Measurements from ENCODE around the gene ZNF484. TPM values are rescaled to one million over a fixed set of nuclear protein-coding genes. Genes with fewer than 3 reads are reported as not detected.
"Not testable (repeated sequence)": the region's sequence is repeated elsewhere in the genome, so short reads cannot be mapped to it uniquely, and the experiment has no call there.

The ZNF484 gene
- polyA plus RNA-seq, 3 donors, result 1.1 to 2.7 (median 1.8) TPM

GRCh38 chr9:92798358-92798757 is 79.5 kb downstream of the ZNF484 start:
- no peaks in the 10 kb centered on the region for H3K4me1 Mint-ChIP-seq
- no peaks in the 10 kb centered on the region for H3K36me3 Mint-ChIP-seq
- H3K27me3 Mint-ChIP-seq (ENCODE audit: low read depth in 3 of 3), result peaks cover 20 to 32% (median 22%) of the 10 kb centered on the region in 3 donors
- WGBS (ENCODE audit: insufficient coverage), result 98% methylated on average over 11 of the region's 11 CpGs
- DNase-seq, result no peak
- H3K9me3 Mint-ChIP-seq, result no peaks in the 10 kb centered on the region
- no peak overlapping the region for H3K27ac Mint-ChIP-seq
- Histone ChIP-seq H3K9me3 (replicated peaks in 1 of 2; ENCODE audit: control insufficient read depth in 1 of 2, insufficient read depth in 1 of 2, low read length in 2 of 2) (no peaks in the 10 kb centered on the region), H3K27me3 (ENCODE audit: control insufficient read depth in 2 of 2, insufficient read depth in 2 of 2, low read length in 2 of 2) (peaks cover 2 to 21% of the 10 kb centered on the region in 2 donors), H3K27ac (ENCODE audit: low read depth in 1 of 2, low read length in 2 of 2) (no peak overlapping the region), H3K9ac (ENCODE audit: insufficient read depth, low read length, poor library complexity, severe bottlenecking) (no peak overlapping the region), H3K4me1 (ENCODE audit: control insufficient read depth in 1 of 2, insufficient read depth in 2 of 2, low read length in 2 of 2) (no peaks in the 10 kb centered on the region), H3K4me3 (replicated peaks in 1 of 3; ENCODE audit: low read depth in 2 of 3, low read length in 3 of 3) (no peak overlapping the region), H4K20me1 (ENCODE audit: insufficient read depth, low read length) (no peaks in the 10 kb centered on the region), H2AFZ (ENCODE audit: insufficient read depth, low read depth, low read length, poor library complexity, severe bottlenecking) (no peak overlapping the region), H3K4me2 (replicated peaks; ENCODE audit: extremely low read depth, low read length, poor library complexity, severe bottlenecking) (no peak overlapping the region), H3K79me2 (ENCODE audit: insufficient read depth, low read length) (no peaks in the 10 kb centered on the region), H3K36me3 (replicated peaks in 1 of 2; ENCODE audit: control insufficient read depth in 1 of 2, insufficient read depth in 2 of 2, low read length in 2 of 2) (no peaks in the 10 kb centered on the region)
- TF ChIP-seq CTCF (IDR thresholded peaks at IDR 0.05), result no peak
- intact Hi-C loops (cut with micrococcal nuclease), result no loop called here
- no peak overlapping the region for H3K4me3 Mint-ChIP-seq

GRCh38 chr9:92796337-92796804 is 81.5 kb downstream of the ZNF484 start:
- H3K27ac Mint-ChIP-seq; H3K9ac ChIP-seq (ENCODE audit: insufficient read depth, low read length, poor library complexity, severe bottlenecking); DNase-seq; intact Hi-C loops (cut with micrococcal nuclease); H3K27ac ChIP-seq (ENCODE audit: low read depth in 1 of 2, low read length in 2 of 2); H4K20me1 ChIP-seq (ENCODE audit: insufficient read depth, low read length); H3K9me3 Mint-ChIP-seq; H3K36me3 ChIP-seq (replicated peaks in 1 of 2; ENCODE audit: control insufficient read depth in 1 of 2, insufficient read depth in 2 of 2, low read length in 2 of 2); H3K4me1 Mint-ChIP-seq; H3K4me3 ChIP-seq (replicated peaks in 1 of 3; ENCODE audit: low read depth in 2 of 3, low read length in 3 of 3); H3K9me3 ChIP-seq (replicated peaks in 1 of 2; ENCODE audit: control insufficient read depth in 1 of 2, insufficient read depth in 1 of 2, low read length in 2 of 2); H3K36me3 Mint-ChIP-seq; H3K4me2 ChIP-seq (replicated peaks; ENCODE audit: extremely low read depth, low read length, poor library complexity, severe bottlenecking); H3K4me1 ChIP-seq (ENCODE audit: control insufficient read depth in 1 of 2, insufficient read depth in 2 of 2, low read length in 2 of 2); H2AFZ ChIP-seq (ENCODE audit: insufficient read depth, low read depth, low read length, poor library complexity, severe bottlenecking); H3K79me2 ChIP-seq (ENCODE audit: insufficient read depth, low read length): not testable (repeated sequence)
- H3K4me3 Mint-ChIP-seq, result peak overlapping the region in 1 of 2 donors; percentile 44
- H3K27me3 ChIP-seq (ENCODE audit: control insufficient read depth in 2 of 2, insufficient read depth in 2 of 2, low read length in 2 of 2), result peaks cover 0 to 21% of the 10 kb centered on the region in 2 donors
- peaks cover 17 to 30% (median 19%) of the 10 kb centered on the region in 3 donors for H3K27me3 Mint-ChIP-seq (ENCODE audit: low read depth in 3 of 3)
- WGBS (ENCODE audit: insufficient coverage), result 94% methylated on average over 9 of the region's 9 CpGs

All from CD14-positive monocyte (primary cell).